Fibroblast of mammary gland (primary cell): ENCODE data around the gene CCL15.

Experiments
- DNase-seq: peaks from one replicate; pipeline ENCODE4 v3.0.0-alpha.2; 2010; ENCODE audit warnings: low read depth
- H3K4me3 ChIP-seq: 2 replicates; pipeline ENCODE4 v1.5.1; 2011; ENCODE audit warnings: low read depth, mild to moderate bottlenecking, low read length, moderate library complexity; ENCODE audit not compliant: control insufficient read depth
- CTCF ChIP-seq: conservative IDR thresholded peaks from 2 replicates; pipeline ENCODE4 v1.5.1; 2011; ENCODE audit warnings: low read depth, low read length, inconsistent platforms; ENCODE audit not compliant: control insufficient read depth, insufficient read depth

The CCL15 gene

GRCh38 chr17:36011201-36011600 is 9.8 kb upstream of the CCL15 start:
- no peak for TF ChIP-seq CTCF
- no peak for DNase-seq
- no peak overlapping the region for H3K4me3 ChIP-seq

GRCh38 chr17:36008998-36009665 is 7.8 kb upstream of the CCL15 start:
- peak; percentile 6 for DNase-seq
- TF ChIP-seq CTCF = peak; percentile 47
- H3K4me3 ChIP-seq = no peak overlapping the region

GRCh38 chr17:36004594-36005108 is 3.3 kb upstream of the CCL15 start:
- no peak overlapping the region for H3K4me3 ChIP-seq
- no peak for DNase-seq
- TF ChIP-seq CTCF = no peak

GRCh38 chr17:36002631-36003030 is 1.3 kb upstream of the CCL15 start:
- H3K4me3 ChIP-seq = no peak overlapping the region
- no peak for DNase-seq
- TF ChIP-seq CTCF = no peak

- no peak overlapping the region for H3K4me3 ChIP-seq
- DNase-seq = no peak
- TF ChIP-seq CTCF = no peak
These were observed 680 bp upstream of the CCL15 start for GRCh38 chr17:36001862-36002603.

GRCh38 chr17:36000732-36001109 is 632 bp downstream of the CCL15 start:
- no peak for DNase-seq
- H3K4me3 ChIP-seq = no peak overlapping the region
- TF ChIP-seq CTCF = no peak
